IMR-90 (cell line): ENCODE measurements around the gene SF3B1. TPM values are rescaled to one million over a fixed set of nuclear protein-coding genes. Genes with fewer than 3 reads are reported as not detected.

Experiments used
- ATAC-seq: fragments of 200-7000 bp; cut with Tn5 transposase; 2 replicates; pipeline ENCODE4 v1.9.1; 2020; ENCODE audit warnings: low read depth, mild to moderate bottlenecking, moderate library complexity
- BruUV-seq: library from RNA; stranded (reverse); fragments of 400-500 nt; replicated peaks from 2 replicates; lab custom pipeline; 2021; lab: Mats Ljungman, UMichigan
- CTCF ChIA-PET: fragments of 300-600 bp; formaldehyde crosslinking; extraction: SDS; loops from one replicate; lab custom pipeline; 2021; ENCODE audit warnings: antibody characterized with exemption; lab: Yijun Ruan, JAX
- POLR2A ChIA-PET: fragments of 300-600 bp; sonication (Branson Sonifier 250); formaldehyde crosslinking; loops from one replicate; lab custom pipeline; 2022; ENCODE audit warnings: antibody characterized with exemption; ENCODE audit not compliant: unreplicated experiment; lab: Charles Lee
- DNase-seq: peaks from one replicate; pipeline ENCODE4 v3.0.0; 2013
- H2AFZ ChIP-seq: replicated peaks from 2 replicates; pipeline ENCODE3; 2013; ENCODE audit warnings: low read length, mild to moderate bottlenecking; ENCODE audit not compliant: poor library complexity
- H2AK5ac ChIP-seq: 2 replicates; pipeline ENCODE4 v1.6.1; 2013; ENCODE audit warnings: low read depth, low read length, inconsistent platforms
- H2AK9ac ChIP-seq: replicated peaks from 2 replicates; pipeline ENCODE3; 2013; ENCODE audit warnings: mild to moderate bottlenecking, low read depth, low read length, moderate library complexity; ENCODE audit not compliant: poor library complexity
- H2BK120ac ChIP-seq: 2 replicates; pipeline ENCODE4 v1.6.1; 2013; ENCODE audit warnings: low read depth, low read length, inconsistent platforms
- H2BK15ac ChIP-seq: 3 replicates; pipeline ENCODE4 v1.6.1; 2013; ENCODE audit warnings: low read depth, low read length, inconsistent platforms
- H2BK20ac ChIP-seq: 2 replicates; pipeline ENCODE4 v1.6.1; 2013; ENCODE audit warnings: low read depth, mild to moderate bottlenecking, inconsistent platforms, low read length, moderate library complexity
- H2BK5ac ChIP-seq: 2 replicates; pipeline ENCODE4 v1.6.1; 2013; ENCODE audit warnings: mild to moderate bottlenecking, low read depth, low read length, inconsistent platforms; ENCODE audit not compliant: poor library complexity, severe bottlenecking
- H3K14ac ChIP-seq: replicated peaks from 2 replicates; pipeline ENCODE4 v1.6.1; 2013; ENCODE audit warnings: low read depth, low read length, inconsistent platforms
- H3K18ac ChIP-seq: 2 replicates; pipeline ENCODE4 v1.6.1; 2013; ENCODE audit warnings: low read depth, low read length, control low read depth
- H3K23ac ChIP-seq: 2 replicates; pipeline ENCODE4 v1.6.1; 2013; ENCODE audit warnings: low read depth, low read length, inconsistent platforms
- H3K27ac ChIP-seq: 2 replicates; pipeline ENCODE4 v1.5.1; 2013; ENCODE audit warnings: mild to moderate bottlenecking, control low read depth, low read length; ENCODE audit not compliant: insufficient read depth
- H3K27me3 ChIP-seq: 2 replicates; pipeline ENCODE4 v1.6.1; 2013; ENCODE audit warnings: low read length; ENCODE audit not compliant: control insufficient read depth, insufficient read depth
- H3K36me3 ChIP-seq: 2 replicates; pipeline ENCODE4 v1.6.1; 2013; ENCODE audit warnings: low read length, mixed read lengths; ENCODE audit not compliant: control insufficient read depth, insufficient read depth
- H3K4ac ChIP-seq: 2 replicates; pipeline ENCODE4 v1.6.1; 2013; ENCODE audit warnings: low read depth, low read length, inconsistent platforms
- H3K4me1 ChIP-seq: 2 replicates; pipeline ENCODE4 v1.6.1; 2013; ENCODE audit warnings: low read length, mixed read lengths; ENCODE audit not compliant: control insufficient read depth, insufficient read depth
- H3K4me2 ChIP-seq: 2 replicates; pipeline ENCODE4 v1.6.1; 2013; ENCODE audit warnings: low read depth, mild to moderate bottlenecking, control low read depth, low read length, moderate library complexity
- H3K4me3 ChIP-seq: 2 replicates; pipeline ENCODE4 v1.5.1; 2013; ENCODE audit warnings: low read depth, mild to moderate bottlenecking, control low read depth, low read length, moderate library complexity; ENCODE audit not compliant: insufficient read depth
- H3K56ac ChIP-seq: 2 replicates; pipeline ENCODE4 v1.6.1; 2013; ENCODE audit warnings: low read length, inconsistent platforms; ENCODE audit not compliant: insufficient read depth; ENCODE audit errors: extremely low read depth
- H3K79me1 ChIP-seq, 2 experiments: 2 replicates each; pipeline ENCODE4 v1.6.1; 2013; ENCODE audit warnings: low read length in 2 of 2, inconsistent platforms in 1 of 2, low read depth in 1 of 2
- H3K9ac ChIP-seq: 2 replicates; pipeline ENCODE4 v1.6.1; 2013; ENCODE audit warnings: low read depth, low read length, control low read depth
- H3K9me1 ChIP-seq: 2 replicates; pipeline ENCODE4 v1.6.1; 2013; ENCODE audit warnings: low read length, inconsistent platforms; ENCODE audit not compliant: insufficient read depth
- H3K9me3 ChIP-seq: 2 replicates; pipeline ENCODE4 v1.6.1; 2013; ENCODE audit warnings: low read length; ENCODE audit not compliant: control insufficient read depth, insufficient read depth
- H4K20me1 ChIP-seq: 2 replicates; pipeline ENCODE4 v1.6.1; 2013; ENCODE audit warnings: low read length, inconsistent platforms; ENCODE audit not compliant: insufficient read depth
- H4K5ac ChIP-seq: 2 replicates; pipeline ENCODE4 v1.6.1; 2013; ENCODE audit warnings: mild to moderate bottlenecking, low read depth, low read length, control low read depth
- H4K8ac ChIP-seq, 2 experiments: 2 replicates each; pipeline ENCODE4 v1.6.1; 2013; ENCODE audit warnings: low read depth in 2 of 2, low read length in 2 of 2, control low read depth in 1 of 2, inconsistent platforms in 1 of 2
- H4K91ac ChIP-seq: 2 replicates; pipeline ENCODE4 v1.6.1; 2013; ENCODE audit warnings: low read depth, low read length, inconsistent platforms; ENCODE audit not compliant: insufficient read depth
- ELK1 ChIP-seq: fragments of 150-350 bp; IDR thresholded peaks from 2 replicates; pipeline ENCODE4 v1.6.1; 2016; ENCODE audit warnings: low read depth, mild to moderate bottlenecking, low read length, moderate library complexity, borderline replicate concordance
- FOS ChIP-seq: fragments of 150-350 bp; IDR thresholded peaks from 2 replicates; pipeline ENCODE4 v1.6.1; 2016; ENCODE audit warnings: low read depth, low read length
- MAFK ChIP-seq: IDR thresholded peaks from 2 replicates; pipeline ENCODE4 v1.6.1; 2012; ENCODE audit warnings: low read depth, low read length, improper control_type of control experiment
- RFX5 ChIP-seq: IDR thresholded peaks from 2 replicates; pipeline ENCODE4 v1.8.0; 2012; ENCODE audit warnings: low read depth, mild to moderate bottlenecking, low read length, moderate library complexity
- USF2 ChIP-seq: fragments of 150-350 bp; IDR thresholded peaks from 2 replicates; pipeline ENCODE4 v1.6.1; 2017; ENCODE audit warnings: mild to moderate bottlenecking, antibody characterized with exemption, low read length, low read depth
- WGBS, 2 experiments: methylation state at CpG; one replicate each; pipeline versions ENCODE4 v1.1.5 to v1.1.7; 2013; ENCODE audit warnings: missing lambda C conversion rate in 2 of 2; ENCODE audit not compliant: insufficient read length in 1 of 2; ENCODE audit errors: extremely low coverage in 2 of 2; 5-methylcytosine and 5-hydroxymethylcytosine counted together
- dilution Hi-C: fragments of 300-500 bp; cut with HindIII; formaldehyde crosslinking; loops from one replicate; pipeline ENCODE4 v1.14.3; 2018; ENCODE audit warnings: low sequenced_read_pairs; ENCODE audit not compliant: unreplicated experiment
- in situ Hi-C: fragments of 300-500 bp; cut with MboI; formaldehyde crosslinking; loops from 3 replicates; pipeline ENCODE4 v1.14.3; 2019; ENCODE audit warnings: low sequenced_read_pairs, inconsistent platforms, mixed read lengths
- intact Hi-C: fragments of 100-400 bp; cut with micrococcal nuclease; formaldehyde crosslinking; loops from 2 replicates; pipeline ENCODE4 v1.10.0; 2022
- polyA plus RNA-seq, 3 experiments: library from polyadenylated mRNA; depleted of rRNA; stranded (reverse); fragments of >200 nt; gene quantifications; 2 replicates each; pipeline ENCODE4 v1.2.3, GENCODE V29; 2012; ENCODE audit warnings: low replicate concordance in 1 of 3
- total RNA-seq: library from RNA; depleted of rRNA; stranded (reverse); fragments of >200 nt; gene quantifications from 2 replicates; pipeline ENCODE4 v1.2.3, GENCODE V29; 2012

SF3B1 gene
- total and polyA plus RNA-seq, 2 of the 4 experiments (the other 2 are of a cell fraction), result 326 to 942 TPM

GRCh38 chr2:197391220-197391717, 43.6 kb downstream of the SF3B1 start:
- Histone ChIP-seq H2AK9ac (no peak overlapping the region), H3K4ac (no peak overlapping the region), H2AFZ (no peak overlapping the region), H3K23ac (no peak overlapping the region), H3K27ac (no peak overlapping the region), H4K5ac (no peak overlapping the region), H3K9ac (no peak overlapping the region), H3K27me3 (no peaks in the 10 kb centered on the region), H2AK5ac (no peak overlapping the region), H3K56ac (no peak overlapping the region), H4K20me1 (no peaks in the 10 kb centered on the region; the same call in 1 of the 2 replicates), H2BK120ac (no peak overlapping the region), H3K9me1 (no peaks in the 10 kb centered on the region), H2BK5ac (no peak overlapping the region), H3K79me1 (peaks cover 7 to 9% of the 10 kb centered on the region in 2 experiments; a peak in 2 of 4 replicates), H3K18ac (no peak overlapping the region), H3K9me3 (no peaks in the 10 kb centered on the region), H2BK15ac (no peak overlapping the region), H3K4me2 (no peak overlapping the region), H2BK20ac (no peak overlapping the region), H3K36me3 (peaks cover 25% of the 10 kb centered on the region), H3K4me3 (no peak overlapping the region), H4K91ac (no peak overlapping the region), H3K14ac (no peak overlapping the region), H4K8ac (no peak overlapping the region), H3K4me1 (no peaks in the 10 kb centered on the region)
- ChIA-PET POLR2A (no interaction called here), CTCF (no interaction called here)
- no TSS peak for BruUV-seq
- ATAC-seq (no peak), DNase-seq (no peak)
- in situ Hi-C loops, result no loop called here
- intact Hi-C loops, result no loop called here
- no CpG with 5 or more reads among the region's 1 CpG for WGBS, 2 experiments
- TF ChIP-seq RFX5 (no peak), ELK1 (no peak), FOS (no peak), MAFK (no peak), USF2 (no peak)
- dilution Hi-C loops, result no loop called here
